Hepatocyte (in vitro differentiated cells): ENCODE results near the gene KYAT1. TPM values are rescaled to one million over a fixed set of nuclear protein-coding genes. Genes with fewer than 3 reads are reported as not detected.
"Not testable (repeated sequence)": the region's sequence is repeated elsewhere in the genome, so short reads cannot be mapped to it uniquely, and the experiment has no call there.

Source experiments
- DNase-seq: peaks from one replicate; pipeline ENCODE4 v3.0.0-alpha.2; 2016; ENCODE audit warnings: low spot score
- H2AFZ ChIP-seq: fragments of 200-600 bp; sonication (generic); 2 replicates; pipeline ENCODE4 v1.6.0; 2016; ENCODE audit warnings: antibody characterized with exemption, mild to moderate bottlenecking
- H3K27ac ChIP-seq: fragments of 200-600 bp; sonication (generic); 2 replicates; pipeline ENCODE4 v1.5.1; 2016; ENCODE audit warnings: mild to moderate bottlenecking
- H3K27me3 ChIP-seq: fragments of 200-600 bp; sonication (generic); 2 replicates; pipeline ENCODE4 v1.6.1; 2016
- H3K36me3 ChIP-seq: fragments of 200-600 bp; sonication (generic); replicated peaks from 2 replicates; pipeline ENCODE4 v1.5.1; 2016; ENCODE audit warnings: low read depth; ENCODE audit not compliant: insufficient read depth
- H3K4me1 ChIP-seq: fragments of 200-600 bp; sonication (generic); 2 replicates; pipeline ENCODE4 v1.5.1; 2016; ENCODE audit warnings: mild to moderate bottlenecking, moderate library complexity; ENCODE audit not compliant: insufficient read depth
- H3K4me2 ChIP-seq: fragments of 200-600 bp; sonication (generic); 2 replicates; pipeline ENCODE4 v1.6.0; 2016
- H3K4me3 ChIP-seq: fragments of 200-600 bp; sonication (generic); 2 replicates; pipeline ENCODE4 v1.5.1; 2016; ENCODE audit warnings: mild to moderate bottlenecking
- H3K79me2 ChIP-seq: fragments of 200-600 bp; sonication (generic); 2 replicates; pipeline ENCODE4 v1.6.0; 2017; ENCODE audit warnings: mild to moderate bottlenecking
- H3K9me2 ChIP-seq: fragments of 200-600 bp; sonication (generic); replicated peaks from 2 replicates; pipeline ENCODE4 v1.6.0; 2017; ENCODE audit warnings: mild to moderate bottlenecking; ENCODE audit not compliant: insufficient read depth
- H3K9me3 ChIP-seq: fragments of 200-600 bp; sonication (generic); 2 replicates; pipeline ENCODE4 v1.5.1; 2016; ENCODE audit warnings: low read depth, mild to moderate bottlenecking
- H4K20me1 ChIP-seq: fragments of 200-600 bp; sonication (generic); 2 replicates; pipeline ENCODE4 v1.6.0; 2016; ENCODE audit warnings: mild to moderate bottlenecking; ENCODE audit not compliant: insufficient read depth, poor library complexity, severe bottlenecking
- CTCF ChIP-seq: fragments of 200-600 bp; sonication (generic); IDR thresholded peaks from 2 replicates; pipeline ENCODE4 v1.5.1; 2016; ENCODE audit warnings: antibody characterized with exemption, mild to moderate bottlenecking; ENCODE audit not compliant: poor library complexity
- EZH2 ChIP-seq: fragments of 200-600 bp; sonication (generic); IDR thresholded peaks from 2 replicates; pipeline ENCODE4 v1.6.1; 2016; ENCODE audit warnings: antibody characterized with exemption, mild to moderate bottlenecking, borderline replicate concordance
- EZH2phosphoT487 ChIP-seq: fragments of 200-600 bp; sonication (generic); IDR thresholded peaks from one replicate; pipeline ENCODE4 v1.6.1; 2018; ENCODE audit warnings: antibody characterized with exemption, mild to moderate bottlenecking, low read depth, moderate library complexity; ENCODE audit not compliant: unreplicated experiment, severe bottlenecking
- WGBS: methylation state at CpG from one replicate; pipeline ENCODE4 v1.1.6; 2016; ENCODE audit warnings: low lambda C conversion rate; ENCODE audit errors: missing lambda C conversion rate; 5-methylcytosine and 5-hydroxymethylcytosine counted together
- polyA plus RNA-seq: library from polyadenylated mRNA; unstranded; fragments of >200 nt; fragmentation: Nextera tagmentation; extraction: Ambion mirVana; gene quantifications from 2 replicates; pipeline ENCODE4 v1.2.1, GENCODE V29; 2016
- total RNA-seq: library from RNA; depleted of rRNA; stranded (reverse); fragments of >200 nt; gene quantifications from 2 replicates; pipeline ENCODE4 v1.2.3, GENCODE V29; 2014

The KYAT1 gene
- total and polyA plus RNA-seq, 2 experiments from 2014 or later, result 5.1 to 8.7 TPM

DNA sequence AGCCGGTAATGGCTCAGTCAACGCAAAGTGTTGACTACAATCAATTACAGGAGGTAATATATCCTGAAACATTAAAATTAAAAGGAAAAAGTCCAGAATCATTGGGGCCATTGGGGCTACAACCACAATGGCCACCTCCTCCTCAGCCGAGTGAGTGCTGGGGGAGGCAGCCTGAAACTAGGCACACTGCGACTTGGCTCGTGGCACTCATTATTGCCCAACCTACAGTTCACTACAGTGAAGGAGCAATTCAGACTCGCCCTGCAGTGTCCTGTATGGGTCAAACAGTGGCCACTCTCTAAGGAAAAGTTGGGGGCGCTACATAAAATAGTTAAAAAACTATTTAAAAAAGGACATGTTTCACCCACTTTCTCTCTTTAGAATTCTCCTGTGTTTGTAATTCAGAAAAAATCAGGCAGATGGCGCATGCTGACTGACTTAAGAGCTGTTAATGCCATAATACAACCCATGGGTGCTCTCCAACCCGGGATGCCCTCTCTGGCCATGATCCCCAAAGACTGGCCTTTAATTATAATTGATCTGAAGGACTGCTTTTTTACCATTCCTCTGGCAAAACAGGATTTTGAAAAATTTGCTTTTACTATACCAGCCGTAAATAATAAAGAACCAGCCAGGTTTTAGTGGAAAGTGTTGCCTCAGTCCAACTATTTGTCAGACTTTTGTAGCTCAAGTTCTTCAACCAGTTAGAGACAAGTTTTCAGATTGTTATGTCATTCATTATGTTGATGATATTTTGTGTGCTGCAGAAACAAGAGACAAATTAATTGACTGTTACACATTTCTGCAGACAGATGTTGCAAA lies 29.8 kb downstream of the KYAT1 start:
- not testable (repeated sequence) for H3K79me2 ChIP-seq, H3K4me2 ChIP-seq, H3K27ac ChIP-seq, H3K9me2 ChIP-seq, H3K27me3 ChIP-seq, H3K4me3 ChIP-seq, H3K4me1 ChIP-seq, H4K20me1 ChIP-seq, H3K36me3 ChIP-seq, H2AFZ ChIP-seq, H3K9me3 ChIP-seq
- peak; percentile 52 for TF ChIP-seq CTCF
- DNase-seq, result peak; percentile 44
- WGBS, result 83% methylated on average over 10 of the region's 10 CpGs

- WGBS, result 90% methylated on average over 10 of the region's 10 CpGs
- H2AFZ ChIP-seq, H3K9me2 ChIP-seq, H3K4me3 ChIP-seq, H3K27ac ChIP-seq, H3K9me3 ChIP-seq, H3K4me2 ChIP-seq, H3K4me1 ChIP-seq, DNase-seq, H4K20me1 ChIP-seq, H3K27me3 ChIP-seq, H3K36me3 ChIP-seq, H3K79me2 ChIP-seq: not testable (repeated sequence)
Observed at GRCh38 chr9:128851024-128851423, 30.7 kb downstream of the KYAT1 start.

GRCh38 chr9:128847803-128848202 lies 33.9 kb downstream of the KYAT1 start:
- Histone ChIP-seq H3K9me2 (no peaks in the 10 kb centered on the region), H2AFZ (no peak overlapping the region), H4K20me1 (no peaks in the 10 kb centered on the region), H3K4me3 (no peak overlapping the region), H3K27me3 (no peaks in the 10 kb centered on the region), H3K27ac (no peak overlapping the region), H3K4me2 (no peak overlapping the region), H3K36me3 (no peaks in the 10 kb centered on the region), H3K79me2 (no peaks in the 10 kb centered on the region), H3K4me1 (no peaks in the 10 kb centered on the region), H3K9me3 (no peaks in the 10 kb centered on the region)
- 100% methylated on average over 1 of the region's 1 CpG for WGBS
- DNase-seq, result no peak
- TF ChIP-seq EZH2 (no peak), CTCF (no peak), EZH2phosphoT487 (no peak)

GRCh38 chr9:128846680-128847030 lies 35.1 kb downstream of the KYAT1 start:
- Histone ChIP-seq H2AFZ (no peak overlapping the region), H3K9me3 (no peaks in the 10 kb centered on the region), H3K4me1 (no peaks in the 10 kb centered on the region), H4K20me1 (no peaks in the 10 kb centered on the region), H3K9me2 (no peaks in the 10 kb centered on the region), H3K4me3 (no peak overlapping the region), H3K27ac (peak overlapping the region; percentile 47), H3K36me3 (no peaks in the 10 kb centered on the region), H3K27me3 (no peaks in the 10 kb centered on the region), H3K79me2 (no peaks in the 10 kb centered on the region), H3K4me2 (no peak overlapping the region)
- no peak for DNase-seq
- 94% methylated on average over 3 of the region's 3 CpGs for WGBS
- TF ChIP-seq EZH2, result no peak
